GM12878 (cell line): ENCODE results near the gene PAPOLG. TPM values are rescaled to one million over a fixed set of nuclear protein-coding genes. Genes with fewer than 3 reads are reported as not detected.

Experiments used
- BCL11A ChIP-seq: IDR thresholded peaks from 2 replicates; pipeline ENCODE4 v1.6.1; 2011; ENCODE audit warnings: low read depth, low read length
- CEBPB ChIP-seq, 2 experiments: fragments of 150-350 bp in 1 of 2; IDR thresholded peaks; 2 replicates each; pipeline ENCODE4 v1.6.1; 2012 to 2014; ENCODE audit warnings: low read depth in 2 of 2, low read length in 2 of 2, borderline replicate concordance in 1 of 2, inconsistent platforms in 1 of 2
- CREB1 ChIP-seq: IDR thresholded peaks from 2 replicates; pipeline ENCODE4 v1.6.1; 2012; ENCODE audit warnings: low read depth, mild to moderate bottlenecking, inconsistent platforms
- DPF2 ChIP-seq: fragments of 450-650 bp; IDR thresholded peaks from 2 replicates; pipeline ENCODE4 v1.6.1; 2017; ENCODE audit warnings: mild to moderate bottlenecking
- EP300 ChIP-seq, 2 experiments: fragments of 150-350 bp in 1 of 2; IDR thresholded peaks; 2 replicates each; pipeline ENCODE4 v1.6.1; 2011 to 2012; ENCODE audit warnings: low read depth in 2 of 2, low read length in 2 of 2, borderline replicate concordance in 1 of 2, improper control_type of control experiment in 1 of 2, inconsistent platforms in 1 of 2; ENCODE audit not compliant: control insufficient read depth in 1 of 2
- IKZF2 ChIP-seq, 2 experiments: fragments of 450-650 bp; IDR thresholded peaks; 2 replicates each; pipeline ENCODE4 v1.6.1; 2017; ENCODE audit warnings: mild to moderate bottlenecking in 2 of 2, moderate library complexity in 2 of 2
- KDM1A ChIP-seq: fragments of 200-600 bp; sonication (generic); IDR thresholded peaks from 2 replicates; pipeline ENCODE4 v1.6.1; 2016; ENCODE audit warnings: borderline replicate concordance
- MEF2B ChIP-seq: fragments of 450-650 bp; IDR thresholded peaks from 2 replicates; pipeline ENCODE4 v1.6.1; 2018; ENCODE audit warnings: mild to moderate bottlenecking, moderate library complexity; ENCODE audit not compliant: partially characterized antibody, poor library complexity, severe bottlenecking
- MYB ChIP-seq: fragments of 150-350 bp; IDR thresholded peaks from 2 replicates; pipeline ENCODE4 v1.6.1; 2014; ENCODE audit warnings: mild to moderate bottlenecking, low read depth, low read length, borderline replicate concordance
- PML ChIP-seq: IDR thresholded peaks from 2 replicates; pipeline ENCODE4 v1.6.1; 2012; ENCODE audit warnings: low read length, inconsistent platforms
- POLR2AphosphoS5 ChIP-seq: IDR thresholded peaks from 2 replicates; pipeline ENCODE4 v1.6.1; 2011; ENCODE audit warnings: mild to moderate bottlenecking, low read length, inconsistent platforms
- RELA ChIP-seq: fragments of 450-650 bp; IDR thresholded peaks from 2 replicates; pipeline ENCODE4 v1.8.0; 2014; ENCODE audit warnings: borderline replicate concordance; ENCODE audit not compliant: partially characterized antibody
- SRF ChIP-seq, 2 experiments: IDR thresholded peaks; 2 replicates each; pipeline ENCODE4 v1.6.1; 2011; ENCODE audit warnings: low read depth in 2 of 2, low read length in 2 of 2, mild to moderate bottlenecking in 1 of 2, moderate library complexity in 1 of 2
- STAT3 ChIP-seq: IDR thresholded peaks from 2 replicates; pipeline ENCODE4 v1.6.1; 2011; ENCODE audit warnings: low read depth, low read length, improper control_type of control experiment
- polyA plus RNA-seq, 11 experiments: library from polyadenylated mRNA; depleted of rRNA in 4 of 11; unstranded in 6 of 11; stranded (reverse) in 5 of 11; fragments of >200 nt; fragmentation: Nextera tagmentation in 4 of 11; fragmentation: Illumina TruSeq in 1 of 11; extraction: Ambion mirVana in 4 of 11; extraction: Trizol in 1 of 11; gene quantifications; 1 replicate in 1 of 11; 2 replicates in 10 of 11; pipeline versions ENCODE4 v1.2.1 to v1.2.3, GENCODE V29; 2011 to 2016; ENCODE audit warnings: inconsistent platforms in 2 of 11, missing spikeins in 2 of 11, low read depth in 1 of 11
- total RNA-seq, 4 experiments: library from RNA; depleted of rRNA in 3 of 4; stranded (reverse); fragments of >200 nt in 3 of 4; fragmentation: Illumina TruSeq in 1 of 4; extraction: Trizol in 1 of 4; gene quantifications; 2 replicates each; pipeline versions ENCODE4 v1.2.1 to v1.2.3, GENCODE V29; 2013 to 2021
- TF ChIP-seq, protein P1 (sequence below): fragments of 450-650 bp; IDR thresholded peaks from 2 replicates; pipeline ENCODE4 v1.6.1; 2017; ENCODE audit warnings: borderline replicate concordance
- TF ChIP-seq, protein P2 (sequence below): fragments of 450-650 bp; IDR thresholded peaks from 2 replicates; pipeline ENCODE4 v1.6.1; 2016; ENCODE audit warnings: mild to moderate bottlenecking, moderate library complexity, borderline replicate concordance

The PAPOLG gene
- total and polyA plus RNA-seq, 10 of the 15 experiments (the other 5 are each of a cell fraction or from before 2014, with no cell fraction given): 4.2 to 15.8 (median 10.7) TPM

DNA sequence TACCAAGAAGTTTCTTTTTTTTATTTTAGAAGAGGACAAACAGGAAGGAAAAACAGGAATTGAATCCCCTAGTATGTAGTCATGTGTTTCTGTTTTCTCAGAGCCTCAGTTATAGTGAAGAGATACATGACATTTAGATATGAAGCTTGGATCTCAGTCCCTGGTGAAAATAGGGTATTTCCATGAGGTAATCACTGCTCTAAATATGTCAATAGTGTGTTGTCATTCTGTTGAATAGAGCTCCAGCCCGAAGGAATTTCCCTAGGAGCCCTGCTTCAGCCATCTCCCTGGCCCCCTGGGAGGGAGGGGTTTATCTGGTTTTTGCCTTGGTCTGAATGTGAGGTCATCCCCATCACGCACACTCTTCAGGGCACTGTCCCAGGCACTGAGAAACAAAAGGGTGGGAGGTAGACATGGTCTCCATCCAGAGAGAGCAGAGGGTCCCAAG lies 78.2 kb downstream of the PAPOLG start (continued):
- TF ChIP-seq, protein P1, sequence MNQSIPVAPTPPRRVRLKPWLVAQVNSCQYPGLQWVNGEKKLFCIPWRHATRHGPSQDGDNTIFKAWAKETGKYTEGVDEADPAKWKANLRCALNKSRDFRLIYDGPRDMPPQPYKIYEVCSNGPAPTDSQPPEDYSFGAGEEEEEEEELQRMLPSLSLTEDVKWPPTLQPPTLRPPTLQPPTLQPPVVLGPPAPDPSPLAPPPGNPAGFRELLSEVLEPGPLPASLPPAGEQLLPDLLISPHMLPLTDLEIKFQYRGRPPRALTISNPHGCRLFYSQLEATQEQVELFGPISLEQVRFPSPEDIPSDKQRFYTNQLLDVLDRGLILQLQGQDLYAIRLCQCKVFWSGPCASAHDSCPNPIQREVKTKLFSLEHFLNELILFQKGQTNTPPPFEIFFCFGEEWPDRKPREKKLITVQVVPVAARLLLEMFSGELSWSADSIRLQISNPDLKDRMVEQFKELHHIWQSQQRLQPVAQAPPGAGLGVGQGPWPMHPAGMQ: peak; percentile 19; the same call in 1 of the 2 replicates
- TF ChIP-seq STAT3 (no peak), CEBPB (IDR thresholded peaks at IDR 0.05; ENCODE audit: borderline replicate concordance in 1 of 2, low read depth in 2 of 2, low read length in 2 of 2) (no peak; a peak in 1 of 4 replicates), IKZF2 (IDR thresholded peaks at IDR 0.05) (peak; percentile 79), SRF (IDR thresholded peaks at IDR 0.05; ENCODE audit: low read depth in 2 of 2, low read length in 2 of 2) (0 out of 4 replicates have a peak, but pooled peaks of 1 of the 2 experiments have one; percentile 14), EP300 (IDR thresholded peaks at IDR 0.05; ENCODE audit: borderline replicate concordance in 1 of 2, control insufficient read depth in 1 of 2, low read depth in 2 of 2, low read length in 2 of 2) (peak; percentile 47 to 79; a peak in 2 of 4 replicates), DPF2 (peak; percentile 73), CREB1 (peak; percentile 88), BCL11A (peak; percentile 79), MYB (no peak), PML (peak; percentile 60; the same call in 1 of the 2 replicates), KDM1A (no peak), MEF2B (peak; percentile 86), RELA (peak; percentile 89), POLR2AphosphoS5 (no peak)
- TF ChIP-seq, protein P2, sequence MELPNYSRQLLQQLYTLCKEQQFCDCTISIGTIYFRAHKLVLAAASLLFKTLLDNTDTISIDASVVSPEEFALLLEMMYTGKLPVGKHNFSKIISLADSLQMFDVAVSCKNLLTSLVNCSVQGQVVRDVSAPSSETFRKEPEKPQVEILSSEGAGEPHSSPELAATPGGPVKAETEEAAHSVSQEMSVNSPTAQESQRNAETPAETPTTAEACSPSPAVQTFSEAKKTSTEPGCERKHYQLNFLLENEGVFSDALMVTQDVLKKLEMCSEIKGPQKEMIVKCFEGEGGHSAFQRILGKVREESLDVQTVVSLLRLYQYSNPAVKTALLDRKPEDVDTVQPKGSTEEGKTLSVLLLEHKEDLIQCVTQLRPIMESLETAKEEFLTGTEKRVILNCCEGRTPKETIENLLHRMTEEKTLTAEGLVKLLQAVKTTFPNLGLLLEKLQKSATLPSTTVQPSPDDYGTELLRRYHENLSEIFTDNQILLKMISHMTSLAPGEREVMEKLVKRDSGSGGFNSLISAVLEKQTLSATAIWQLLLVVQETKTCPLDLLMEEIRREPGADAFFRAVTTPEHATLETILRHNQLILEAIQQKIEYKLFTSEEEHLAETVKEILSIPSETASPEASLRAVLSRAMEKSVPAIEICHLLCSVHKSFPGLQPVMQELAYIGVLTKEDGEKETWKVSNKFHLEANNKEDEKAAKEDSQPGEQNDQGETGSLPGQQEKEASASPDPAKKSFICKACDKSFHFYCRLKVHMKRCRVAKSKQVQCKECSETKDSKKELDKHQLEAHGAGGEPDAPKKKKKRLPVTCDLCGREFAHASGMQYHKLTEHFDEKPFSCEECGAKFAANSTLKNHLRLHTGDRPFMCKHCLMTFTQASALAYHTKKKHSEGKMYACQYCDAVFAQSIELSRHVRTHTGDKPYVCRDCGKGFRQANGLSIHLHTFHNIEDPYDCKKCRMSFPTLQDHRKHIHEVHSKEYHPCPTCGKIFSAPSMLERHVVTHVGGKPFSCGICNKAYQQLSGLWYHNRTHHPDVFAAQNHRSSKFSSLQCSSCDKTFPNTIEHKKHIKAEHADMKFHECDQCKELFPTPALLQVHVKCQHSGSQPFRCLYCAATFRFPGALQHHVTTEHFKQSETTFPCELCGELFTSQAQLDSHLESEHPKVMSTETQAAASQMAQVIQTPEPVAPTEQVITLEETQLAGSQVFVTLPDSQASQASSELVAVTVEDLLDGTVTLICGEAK: no peak
